ENCODE measurements around the gene NLGN1.
A peak's percentile ranks its signal among the peaks of the same experiment; 100 is the strongest.

NLGN1 gene

GRCh38 chr3:173745952-173746682, 348.6 kb downstream of the NLGN1 start:
- DNase-seq: no peak
- intact Hi-C loops (cut with DNase I): no loop called here

GRCh38 chr3:173747427-173747826, 349.9 kb downstream of the NLGN1 start:
- intact Hi-C loops (cut with DNase I): no loop called here
- no peak for DNase-seq

- intact Hi-C loops (cut with DNase I): no loop called here
- no peak for DNase-seq
Measured at GRCh38 chr3:173748105-173748504, 350.6 kb downstream of the NLGN1 start.

- intact Hi-C loops (cut with DNase I): no loop called here
- no peak for DNase-seq
Measured at GRCh38 chr3:173750095-173750494, 352.6 kb downstream of the NLGN1 start.

- DNase-seq: no peak
- intact Hi-C loops (cut with DNase I): no loop called here
Measured at GRCh38 chr3:173750591-173750990, 353.0 kb downstream of the NLGN1 start.

GRCh38 chr3:173753593-173753992, 356.0 kb downstream of the NLGN1 start:
- intact Hi-C loops (cut with DNase I): no loop called here
- no peak for DNase-seq

GRCh38 chr3:173755161-173755560, 357.6 kb downstream of the NLGN1 start:
- no peak for DNase-seq
- intact Hi-C loops (cut with DNase I): no loop called here

- no peak for DNase-seq
- intact Hi-C loops (cut with DNase I): no loop called here
Measured at GRCh38 chr3:173761161-173761560, 363.6 kb downstream of the NLGN1 start.

- intact Hi-C loops (cut with DNase I): no loop called here
Measured at GRCh38 chr3:173762501-173762900, 365.0 kb downstream of the NLGN1 start.

GRCh38 chr3:173770011-173770410, 372.5 kb downstream of the NLGN1 start:
- intact Hi-C loops (cut with DNase I): no loop called here
- no peak for DNase-seq

More at GRCh38 chr3:173762501-173762900, 365.0 kb downstream of the NLGN1 start:
- no peak for DNase-seq

- DNase-seq: no peak
- intact Hi-C loops (cut with DNase I): no loop called here
Measured at GRCh38 chr3:173770796-173771573, 373.4 kb downstream of the NLGN1 start.

- intact Hi-C loops (cut with DNase I): no loop called here
- no peak for DNase-seq
Measured at GRCh38 chr3:173773800-173774199, 376.3 kb downstream of the NLGN1 start.

- intact Hi-C loops (cut with DNase I): no loop called here
- DNase-seq: no peak
Measured at GRCh38 chr3:173774294-173774693, 376.8 kb downstream of the NLGN1 start.

GRCh38 chr3:173778251-173778650, 380.7 kb downstream of the NLGN1 start:
- intact Hi-C loops (cut with DNase I): no loop called here
- no peak for DNase-seq

GRCh38 chr3:173780067-173780466, 382.5 kb downstream of the NLGN1 start:
- intact Hi-C loops (cut with DNase I): no loop called here
- no peak for DNase-seq

- DNase-seq: peak in 3 of 10 donors; percentile 24 to 71 (median 40)
- intact Hi-C loops (cut with DNase I): no loop called here
Measured at GRCh38 chr3:173785004-173785403, 387.5 kb downstream of the NLGN1 start.

GRCh38 chr3:173789530-173790162, 392.1 kb downstream of the NLGN1 start:
- intact Hi-C loops (cut with DNase I): no loop called here
- no peak for DNase-seq

- intact Hi-C loops (cut with DNase I): no loop called here
- DNase-seq: no peak
Measured at GRCh38 chr3:173793963-173794362, 396.4 kb downstream of the NLGN1 start.

GRCh38 chr3:173796405-173796804, 398.9 kb downstream of the NLGN1 start:
- no peak for DNase-seq
- intact Hi-C loops (cut with DNase I): no loop called here

GRCh38 chr3:173796890-173797289, 399.3 kb downstream of the NLGN1 start:
- intact Hi-C loops (cut with DNase I): no loop called here

GRCh38 chr3:173799060-173799816, 401.7 kb downstream of the NLGN1 start:
- intact Hi-C loops (cut with DNase I): no loop called here
- DNase-seq: no peak

More at GRCh38 chr3:173796890-173797289, 399.3 kb downstream of the NLGN1 start:
- DNase-seq: no peak
